CD4-positive, alpha-beta T cell treated with Interleukin-2 at 100 ng/mL for 4 hours (primary cell): ENCODE data around the gene CELF2.

Source experiments
- DNase-seq: peaks from one replicate; pipeline ENCODE4 v3.0.0-alpha.2; 2020; ENCODE audit warnings: low spot score

CELF2 gene

GRCh38 chr10:11156480-11156879 lies 138.8 kb downstream of the CELF2 start:
- DNase-seq, result peak; percentile 37

DNA sequence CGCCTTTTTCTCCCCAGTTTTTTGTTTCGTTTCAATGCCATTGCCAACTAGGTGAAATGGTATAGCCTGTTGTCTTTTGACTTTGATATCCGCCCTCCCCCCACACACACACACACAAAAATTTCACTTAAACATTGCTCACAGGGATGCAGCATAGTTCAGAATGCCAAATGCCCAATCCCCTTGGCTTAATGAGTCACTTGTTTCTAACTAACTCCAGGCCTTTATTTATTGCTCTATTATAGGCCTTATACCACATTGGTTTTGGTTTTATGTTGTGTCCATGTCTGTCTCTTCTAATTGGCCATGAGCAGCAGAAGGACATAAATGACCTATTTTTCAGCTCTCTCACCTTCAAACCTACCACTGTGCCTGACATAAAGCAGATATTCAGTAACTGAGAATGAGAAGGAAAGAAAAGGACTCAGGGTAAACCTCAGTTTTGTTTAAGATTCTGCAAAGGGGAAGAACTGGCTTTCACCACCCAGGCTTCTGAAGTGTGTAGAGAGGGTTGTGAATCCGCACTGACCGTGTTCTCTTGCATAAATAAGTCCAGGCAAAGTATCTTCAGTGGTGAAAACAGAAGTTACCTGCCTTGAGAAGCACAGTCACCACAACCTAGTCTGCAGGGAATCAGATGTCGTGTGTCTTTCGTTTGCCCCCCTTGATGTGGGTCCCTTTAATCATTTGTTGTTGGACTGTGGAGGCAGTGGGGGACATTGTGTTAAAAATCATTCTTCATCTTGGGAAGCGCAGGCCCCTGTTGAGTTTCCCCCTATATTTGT lies 139.8 kb downstream of the CELF2 start:
- no peak for DNase-seq

DNA sequence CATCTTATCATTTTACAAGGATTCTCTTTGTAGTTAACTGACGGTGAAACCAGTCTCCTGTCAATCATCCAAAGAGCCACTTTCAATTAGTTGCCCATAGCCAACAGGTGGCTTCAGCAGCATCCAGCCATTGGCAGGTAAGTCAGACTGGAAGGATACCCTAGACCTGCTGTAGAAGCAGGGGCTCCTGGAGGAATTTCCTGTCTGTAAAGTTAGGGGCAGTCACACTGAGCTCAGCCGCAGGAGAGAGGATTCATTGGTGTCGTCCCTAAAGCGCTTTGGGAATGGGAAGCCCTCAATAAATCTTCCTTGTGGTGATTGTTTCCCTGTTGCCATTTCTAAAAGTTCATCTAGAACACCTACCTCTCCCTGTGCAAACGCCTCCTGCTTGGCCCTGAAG lies 140.4 kb downstream of the CELF2 start:
- no peak for DNase-seq

DNA sequence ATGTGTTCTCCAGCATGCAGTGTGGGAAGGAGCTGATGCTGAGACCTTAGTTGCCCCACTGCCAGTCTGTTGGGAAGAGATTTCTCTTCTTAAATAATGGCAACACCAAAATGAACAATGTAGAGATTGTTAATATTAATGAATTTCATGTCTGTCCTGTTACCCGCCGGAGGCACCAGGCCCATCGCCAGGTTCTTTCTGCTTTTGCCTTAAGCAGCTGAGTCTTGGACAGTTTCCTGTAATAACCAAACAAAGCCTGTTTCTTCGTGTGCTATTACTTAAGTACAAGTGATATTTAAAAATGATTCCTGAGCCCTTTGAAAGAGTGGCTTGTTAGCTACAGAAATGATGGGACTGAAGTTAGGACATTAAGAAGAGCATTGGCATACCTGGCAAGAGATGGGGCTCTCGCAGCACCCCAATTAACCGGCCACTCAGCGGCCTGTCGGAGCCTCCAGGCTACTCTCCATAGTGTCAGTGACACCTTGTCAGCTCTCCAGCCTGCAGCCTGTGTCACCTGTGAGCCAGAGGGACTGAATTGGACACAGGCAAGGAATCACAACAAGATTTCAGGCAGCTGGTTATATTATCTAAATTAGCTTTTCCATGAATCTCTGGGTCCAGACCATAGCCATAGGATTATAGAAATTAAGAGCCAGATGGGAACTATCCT lies 142.0 kb downstream of the CELF2 start:
- DNase-seq, result no peak

- DNase-seq, result no peak
Measured at GRCh38 chr10:11161096-11161495, 143.4 kb downstream of the CELF2 start.

DNA sequence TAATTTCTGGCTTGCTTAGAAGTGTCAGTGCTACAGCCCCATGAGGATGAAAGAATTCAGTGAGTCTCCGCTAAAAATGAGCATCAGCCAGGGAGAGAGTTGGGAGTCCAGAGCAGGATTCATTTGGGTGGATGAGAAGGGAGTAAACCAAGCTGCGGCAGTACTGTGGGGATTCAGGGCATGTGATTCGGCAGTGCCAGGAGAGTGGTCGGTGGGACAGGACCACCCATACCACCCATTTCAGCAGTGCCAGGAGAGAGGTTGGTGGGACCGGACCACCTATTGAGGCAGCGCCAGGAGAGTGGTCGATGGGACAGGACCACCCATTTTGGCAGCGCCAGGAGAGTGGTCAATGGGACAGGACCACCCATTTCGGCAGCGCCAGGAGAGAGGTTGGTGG lies 144.2 kb downstream of the CELF2 start:
- no peak for DNase-seq

- DNase-seq, result peak; percentile 93
Measured at GRCh38 chr10:11162828-11163599, 145.3 kb downstream of the CELF2 start.

DNA sequence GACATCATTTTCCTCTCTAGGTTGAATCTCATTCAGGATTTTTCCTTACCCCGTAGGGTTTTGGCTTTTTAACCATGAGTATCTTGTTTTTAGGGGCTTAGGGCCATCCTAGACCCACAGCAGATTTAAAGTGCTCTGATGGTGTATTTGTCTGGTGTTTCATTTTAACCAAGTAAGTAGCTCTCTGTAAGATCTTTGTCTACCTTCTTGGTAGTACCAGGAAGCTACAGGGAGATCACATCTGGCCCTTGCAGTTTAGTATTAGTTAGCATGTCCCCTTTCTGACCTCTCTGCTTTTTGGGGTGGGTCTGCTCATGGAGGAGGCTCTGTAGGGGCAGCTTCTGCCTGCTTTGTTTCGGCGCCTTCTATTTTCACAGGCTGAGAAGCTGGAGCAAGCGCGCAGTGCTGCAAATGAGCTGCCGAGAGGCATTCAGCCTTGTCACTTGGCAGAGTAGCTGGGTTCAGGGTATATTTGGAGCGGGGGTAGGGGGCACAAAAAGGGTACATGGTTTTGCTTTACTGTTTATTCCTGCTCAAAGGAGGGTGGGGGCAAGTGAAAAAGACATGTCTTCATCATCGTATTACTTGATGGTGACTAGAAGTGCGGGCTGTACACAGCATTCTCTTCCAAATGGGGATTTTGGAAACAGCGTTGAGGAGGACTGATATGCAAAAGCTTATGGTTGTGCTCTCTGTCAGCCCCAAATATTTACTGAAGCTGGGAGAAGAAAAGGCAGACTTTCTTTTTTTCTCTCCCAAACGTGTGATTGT lies 146.3 kb downstream of the CELF2 start:
- no peak for DNase-seq

- DNase-seq, result no peak
Measured at GRCh38 chr10:11164551-11164802, 146.8 kb downstream of the CELF2 start.

GRCh38 chr10:11164803-11165590 lies 147.3 kb downstream of the CELF2 start:
- peak; percentile 86 for DNase-seq

- peak; percentile 89 for DNase-seq
Measured at GRCh38 chr10:11165591-11166543, 148.2 kb downstream of the CELF2 start.

DNA sequence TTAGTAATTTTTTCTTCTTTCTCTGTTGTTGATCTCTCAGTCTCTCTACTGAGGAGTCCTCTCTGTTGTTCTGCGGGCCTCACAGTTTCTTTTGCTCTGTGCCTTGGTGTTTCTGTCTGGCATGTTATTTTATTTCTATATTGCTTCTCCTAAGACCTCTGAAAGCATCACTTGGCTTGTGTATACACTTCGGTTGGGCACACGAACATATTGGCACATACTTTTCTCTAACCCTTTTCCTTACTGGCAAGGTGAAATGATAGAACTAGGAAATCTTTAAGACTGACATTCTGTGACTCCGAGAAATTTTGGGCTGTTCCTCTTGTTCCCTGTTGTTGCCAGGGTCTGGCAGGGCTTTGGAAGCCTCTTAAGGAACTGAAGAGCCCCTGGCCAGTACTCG lies 148.9 kb downstream of the CELF2 start:
- DNase-seq, result no peak

- DNase-seq, result no peak
Measured at GRCh38 chr10:11167233-11167966, 149.7 kb downstream of the CELF2 start.

DNA sequence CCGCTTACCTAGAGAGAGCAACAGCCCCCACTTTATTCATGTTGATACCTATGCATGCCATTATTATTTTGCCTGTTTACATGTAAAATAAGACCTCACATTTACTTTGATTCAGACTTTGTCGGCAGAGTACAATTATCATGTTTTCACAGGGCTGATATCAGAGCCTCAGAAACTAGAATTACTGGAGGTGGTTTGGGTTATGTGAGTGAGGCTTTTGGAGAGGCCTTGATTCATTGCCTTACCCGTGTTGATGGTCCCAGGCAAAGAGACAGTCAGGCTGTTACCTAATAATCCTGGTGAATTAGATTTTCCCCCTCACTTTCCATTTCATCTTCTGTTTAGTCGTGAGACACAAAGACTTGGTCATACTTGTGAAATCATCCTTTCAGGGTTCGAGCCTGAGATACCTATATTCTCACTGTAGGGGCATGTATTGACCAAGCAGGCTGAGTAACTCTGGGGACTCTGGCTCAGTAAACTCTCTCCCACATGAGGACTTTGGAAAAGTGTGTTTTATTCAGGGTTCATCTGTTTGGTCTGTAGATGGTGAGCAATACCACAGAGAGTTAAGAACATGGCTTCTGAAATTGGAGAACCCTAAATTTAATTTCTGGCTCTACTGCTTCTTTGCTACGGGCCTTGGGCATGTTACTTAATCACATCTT lies 150.9 kb downstream of the CELF2 start:
- DNase-seq, result no peak

DNA sequence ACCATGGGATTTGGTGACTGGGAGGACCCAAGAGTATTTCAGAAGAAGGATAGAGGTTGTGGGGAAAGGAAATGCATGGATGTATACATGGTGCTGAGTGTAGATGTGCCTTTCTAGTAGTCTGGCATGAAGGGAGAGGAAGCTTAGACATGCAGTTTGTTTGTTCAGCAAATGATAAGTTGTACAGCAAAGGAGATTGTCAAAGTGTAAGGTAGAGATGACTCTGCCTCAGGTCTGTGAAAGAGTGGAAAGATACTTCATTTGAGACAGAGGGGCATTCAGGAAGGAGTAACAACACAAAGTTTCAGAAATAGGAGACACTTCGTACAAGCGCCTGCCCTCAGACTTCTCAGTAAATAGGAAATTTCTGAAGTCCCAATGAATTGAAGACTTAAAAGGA lies 152.3 kb downstream of the CELF2 start:
- no peak for DNase-seq

DNA sequence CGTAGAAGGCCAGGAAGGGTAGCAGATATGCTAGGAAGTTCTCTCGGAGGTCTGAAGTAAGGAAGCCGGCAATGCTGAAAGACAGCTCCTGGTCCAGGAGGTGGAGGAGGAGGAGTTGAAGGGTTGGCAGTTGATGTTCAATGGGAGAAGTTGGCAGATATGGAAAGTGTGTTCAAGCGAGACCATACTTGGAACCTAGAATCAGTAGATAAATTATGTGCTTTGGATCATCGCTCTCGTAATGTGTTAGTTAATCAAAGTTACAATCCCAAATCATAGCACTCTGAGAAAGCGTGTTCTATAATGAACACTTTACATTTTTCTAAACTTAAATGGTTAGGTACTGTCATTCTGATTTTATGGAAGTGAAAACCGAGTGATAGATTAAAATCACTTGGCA lies 152.9 kb downstream of the CELF2 start:
- no peak for DNase-seq

DNA sequence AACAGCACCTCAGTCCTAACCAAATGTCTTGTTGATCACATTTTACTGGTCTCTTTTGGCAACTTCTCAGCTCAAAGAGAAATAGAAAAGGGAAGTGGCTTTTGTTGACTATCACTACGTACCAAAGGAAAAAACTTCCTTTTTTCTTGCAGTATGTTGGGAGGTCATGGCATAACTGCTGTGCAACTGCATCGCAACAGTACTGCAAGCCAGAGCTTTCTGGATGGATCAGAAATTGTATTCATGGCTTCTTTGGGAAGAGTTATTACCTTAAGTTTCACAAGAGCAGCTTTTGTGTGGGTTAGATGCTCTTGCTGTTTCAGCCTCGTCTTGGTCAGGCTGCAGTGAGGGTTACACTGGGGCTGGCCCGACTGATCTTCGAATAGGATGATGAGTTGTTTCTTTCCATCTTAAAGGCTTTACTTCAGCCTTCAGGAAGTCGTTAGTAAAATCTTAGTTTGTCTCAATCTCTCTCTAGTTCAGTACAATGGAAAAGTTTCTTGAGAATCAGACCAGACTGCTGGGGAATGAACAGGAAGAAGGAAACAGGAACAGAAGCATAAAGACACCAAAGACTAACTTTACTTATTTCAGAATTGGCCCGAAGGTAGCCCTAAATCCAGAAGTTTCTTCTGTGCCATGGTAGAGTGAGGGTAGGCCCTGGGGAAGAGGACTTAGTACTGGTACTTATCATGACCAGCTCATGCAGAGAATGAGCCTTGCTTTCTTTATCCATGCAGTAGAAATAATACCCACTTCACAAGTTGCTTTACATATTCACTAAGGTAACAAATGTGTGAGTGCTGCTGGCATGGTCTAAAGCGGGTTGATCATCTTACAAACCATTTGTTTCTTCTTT lies 153.6 kb downstream of the CELF2 start:
- DNase-seq, result no peak

- DNase-seq, result no peak
Measured at GRCh38 chr10:11173042-11173441, 155.4 kb downstream of the CELF2 start.
